ENCODE results near the gene SNX13. TPM values are rescaled to one million over a fixed set of nuclear protein-coding genes. Genes with fewer than 3 reads are reported as not detected.

Gene SNX13
- total RNA-seq, 2 donors from 2014 or later = 36.1 to 46.9 TPM

DNA sequence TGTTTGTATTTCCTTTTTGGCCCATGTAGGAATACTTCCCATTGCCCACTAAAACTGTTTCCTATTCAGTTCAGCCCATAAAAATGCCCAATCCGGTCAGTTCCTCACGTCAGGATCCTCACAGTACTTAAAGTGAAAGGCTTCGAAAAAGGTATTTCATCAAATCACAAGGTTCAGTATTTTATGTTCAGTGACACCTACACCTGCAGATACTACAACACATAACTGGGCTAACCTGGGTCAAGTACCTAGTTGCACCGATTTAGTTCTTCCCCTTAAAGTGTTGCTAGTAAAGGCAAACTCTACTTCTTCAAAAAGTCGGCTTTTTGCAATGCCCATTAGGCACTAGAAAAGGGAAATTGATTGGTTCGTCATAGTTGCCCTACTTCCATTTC lies 1.1 kb downstream of the SNX13 start:
- TF ChIP-seq, protein P1, sequence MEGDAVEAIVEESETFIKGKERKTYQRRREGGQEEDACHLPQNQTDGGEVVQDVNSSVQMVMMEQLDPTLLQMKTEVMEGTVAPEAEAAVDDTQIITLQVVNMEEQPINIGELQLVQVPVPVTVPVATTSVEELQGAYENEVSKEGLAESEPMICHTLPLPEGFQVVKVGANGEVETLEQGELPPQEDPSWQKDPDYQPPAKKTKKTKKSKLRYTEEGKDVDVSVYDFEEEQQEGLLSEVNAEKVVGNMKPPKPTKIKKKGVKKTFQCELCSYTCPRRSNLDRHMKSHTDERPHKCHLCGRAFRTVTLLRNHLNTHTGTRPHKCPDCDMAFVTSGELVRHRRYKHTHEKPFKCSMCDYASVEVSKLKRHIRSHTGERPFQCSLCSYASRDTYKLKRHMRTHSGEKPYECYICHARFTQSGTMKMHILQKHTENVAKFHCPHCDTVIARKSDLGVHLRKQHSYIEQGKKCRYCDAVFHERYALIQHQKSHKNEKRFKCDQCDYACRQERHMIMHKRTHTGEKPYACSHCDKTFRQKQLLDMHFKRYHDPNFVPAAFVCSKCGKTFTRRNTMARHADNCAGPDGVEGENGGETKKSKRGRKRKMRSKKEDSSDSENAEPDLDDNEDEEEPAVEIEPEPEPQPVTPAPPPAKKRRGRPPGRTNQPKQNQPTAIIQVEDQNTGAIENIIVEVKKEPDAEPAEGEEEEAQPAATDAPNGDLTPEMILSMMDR (IDR thresholded peaks at IDR 0.05) = no peak
- Histone ChIP-seq H3K4me1 (peaks cover 0 to 48% of the 10 kb centered on the region in 2 donors), H3K4me3 (peak overlapping the region; percentile 82 to 90), H3K27me3 (no peaks in the 10 kb centered on the region), H3K27ac (peak overlapping the region; percentile 96 to 99), H3K36me3 (no peaks in the 10 kb centered on the region), H3K9me3 (no peaks in the 10 kb centered on the region)
- DNase-seq (ENCODE audit: low spot score) = no peak

DNA sequence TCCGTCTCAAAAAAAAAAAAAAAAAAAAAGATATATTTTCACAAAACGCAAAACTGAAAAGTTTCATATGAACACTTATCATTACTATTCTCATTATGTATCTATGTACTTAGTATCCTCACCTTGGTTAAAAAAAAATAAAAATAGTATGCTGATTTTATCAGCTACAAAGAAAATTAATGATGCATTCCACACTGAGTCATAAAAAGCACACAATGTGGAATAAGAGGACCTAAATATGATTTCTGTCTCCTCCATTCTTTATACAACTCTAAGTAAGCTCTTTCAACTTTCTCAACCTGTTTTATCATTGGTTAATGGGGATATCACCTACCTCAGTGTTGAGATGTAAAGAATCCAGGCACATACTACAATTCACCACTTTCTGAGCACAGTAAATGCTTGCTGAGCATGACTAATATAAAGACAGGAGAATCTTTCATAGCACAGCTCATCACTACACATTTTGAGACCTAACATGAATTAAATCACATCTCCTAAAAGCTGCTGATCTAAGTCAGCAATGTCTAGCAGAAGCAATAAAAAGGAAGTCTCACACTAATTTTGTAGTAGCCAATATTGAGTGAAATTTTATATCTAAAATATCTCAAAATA lies 2.7 kb downstream of the SNX13 start:
- peaks cover 0 to 60% of the 10 kb centered on the region in 2 donors for H3K4me1 ChIP-seq
- no peak for DNase-seq (ENCODE audit: low spot score)

DNA sequence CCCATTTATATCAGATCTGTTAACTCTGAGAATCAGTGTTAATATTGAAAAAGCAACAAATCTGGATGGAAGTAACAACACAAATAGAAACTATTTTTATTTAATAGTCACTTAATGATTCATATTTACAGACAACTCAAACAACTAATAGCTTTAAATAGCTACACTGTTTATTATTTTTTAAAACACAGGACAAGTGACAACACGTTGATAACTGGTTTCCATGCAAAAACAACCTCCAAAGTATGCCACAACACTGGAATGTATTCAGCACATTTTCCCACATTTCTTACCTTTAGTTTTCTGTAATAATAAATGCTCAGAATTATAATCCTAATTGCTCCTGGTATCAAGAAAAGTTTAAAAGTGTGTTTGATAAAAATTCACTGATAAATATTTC lies 4.0 kb downstream of the SNX13 start:
- no peak for DNase-seq (ENCODE audit: low spot score)
- no peaks in the 10 kb centered on the region for H3K27me3 ChIP-seq
- H3K27ac ChIP-seq = peak overlapping the region in 1 of 2 donors; percentile 1
- H3K9me3 ChIP-seq = no peaks in the 10 kb centered on the region
- peaks cover 0 to 71% of the 10 kb centered on the region in 2 donors for H3K4me1 ChIP-seq
- H3K36me3 ChIP-seq = no peaks in the 10 kb centered on the region
- TF ChIP-seq, protein P1 (IDR thresholded peaks at IDR 0.05) = no peak
- no peak overlapping the region for H3K4me3 ChIP-seq

More for the DNA sequence above, 2.7 kb downstream of the SNX13 start:
- TF ChIP-seq, protein P1 (IDR thresholded peaks at IDR 0.05) = no peak
- no peaks in the 10 kb centered on the region for H3K27me3 ChIP-seq
- no peak overlapping the region for H3K27ac ChIP-seq
- H3K4me3 ChIP-seq = no peak overlapping the region
- H3K9me3 ChIP-seq = no peaks in the 10 kb centered on the region
- no peaks in the 10 kb centered on the region for H3K36me3 ChIP-seq

DNA sequence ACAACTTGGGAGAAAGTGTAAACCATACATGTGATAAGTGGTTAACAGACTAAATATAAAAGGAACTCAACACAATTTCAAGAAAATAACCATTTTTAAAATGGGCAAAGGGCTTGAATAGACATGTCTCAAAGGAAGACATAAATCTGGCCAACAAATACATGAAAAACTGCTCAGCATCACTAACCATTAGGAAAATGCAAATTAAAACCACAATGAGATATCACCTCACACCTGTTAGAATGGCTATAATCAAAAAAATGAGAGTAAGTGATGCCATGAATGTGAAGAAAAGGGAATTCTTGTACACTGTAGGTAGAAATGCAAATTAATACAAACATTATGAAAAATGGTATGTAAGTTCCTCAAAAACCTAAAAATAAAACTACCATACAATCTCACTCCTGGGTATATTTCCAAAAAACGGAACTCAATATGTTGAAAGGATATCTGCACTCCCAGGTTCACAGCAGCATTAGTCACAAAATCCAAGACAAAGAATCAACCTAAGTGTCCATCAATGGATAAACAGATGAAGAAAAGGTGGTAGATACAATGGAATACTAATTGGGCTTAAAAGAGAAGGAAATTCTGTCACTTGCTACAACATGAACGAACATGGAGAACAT lies 5.6 kb downstream of the SNX13 start:
- Histone ChIP-seq H3K36me3 (no peaks in the 10 kb centered on the region), H3K4me1 (peaks cover 0 to 76% of the 10 kb centered on the region in 2 donors), H3K27ac (no peak overlapping the region), H3K27me3 (no peaks in the 10 kb centered on the region), H3K4me3 (no peak overlapping the region), H3K9me3 (no peaks in the 10 kb centered on the region)
- TF ChIP-seq, protein P1 (IDR thresholded peaks at IDR 0.05) = no peak
- no peak for DNase-seq (ENCODE audit: low spot score)

DNA sequence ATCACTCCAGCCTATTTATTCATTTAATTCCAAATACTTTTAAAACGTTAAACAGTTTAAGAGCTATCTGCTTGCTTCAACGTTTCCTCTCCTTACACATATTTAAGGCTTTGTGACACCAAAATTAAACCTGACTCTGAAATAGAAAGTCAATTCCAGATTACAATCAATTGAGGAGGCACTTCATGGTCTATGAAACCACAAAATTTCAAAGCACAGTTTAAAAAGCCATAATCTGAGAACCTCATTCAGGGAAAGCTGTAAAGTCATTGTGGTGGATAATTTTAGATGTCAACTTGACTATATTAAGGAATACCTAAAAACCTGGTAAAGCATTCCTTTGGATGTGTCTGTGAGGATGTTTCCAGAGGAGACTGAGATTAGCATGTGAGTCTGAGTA lies 6.2 kb downstream of the SNX13 start:
- H3K27ac ChIP-seq = no peak overlapping the region
- H3K4me3 ChIP-seq = no peak overlapping the region
- no peaks in the 10 kb centered on the region for H3K36me3 ChIP-seq
- H3K9me3 ChIP-seq = no peaks in the 10 kb centered on the region
- DNase-seq (ENCODE audit: low spot score) = no peak
- H3K27me3 ChIP-seq = no peaks in the 10 kb centered on the region
- peaks cover 0 to 76% of the 10 kb centered on the region in 2 donors for H3K4me1 ChIP-seq
- TF ChIP-seq, protein P1 (IDR thresholded peaks at IDR 0.05) = no peak

Data from right atrium auricular region (tissue), 2 donors.